Pancreas (tissue), 10 donors: Measurements from ENCODE around the gene TMEM131L. TPM values are rescaled to one million over a fixed set of nuclear protein-coding genes. Genes with fewer than 3 reads are reported as not detected.

Source experiments
- ATAC-seq, 4 donors: fragments of 200-7000 bp; cut with Tn5 transposase; one replicate each; pipeline versions ENCODE4 v1.8.0 to v1.9.1; 2020; ENCODE audit warnings: mild to moderate bottlenecking in 4 of 4, moderate library complexity in 4 of 4
- DNase-seq, 6 donors: peaks; one replicate each; pipeline ENCODE4 v3.0.0-alpha.2; 2020
- FAIRE-seq: peaks from 2 replicates; lab custom pipeline; 2012; peaks lifted over from hg19 to GRCh38; lab: Jason Lieb, UNC
- H3K27ac ChIP-seq, 4 donors: fragments of 200-600 bp; sonication (generic); 1 replicate in 3 of 4; 2 replicates in 1 of 4; pipeline versions ENCODE4 v1.5.0 to v1.8.0; 2020
- H3K27me3 ChIP-seq, 4 donors: fragments of 200-600 bp; one replicate each; pipeline ENCODE4 v1.8.0; 2021
- H3K36me3 ChIP-seq, 3 donors: fragments of 200-600 bp; sonication (generic) in 1 of 3; one replicate each; pipeline versions ENCODE4 v1.5.0 to v1.8.0; 2020 to 2021
- H3K4me1 ChIP-seq, 3 donors: fragments of 200-600 bp; one replicate each; pipeline ENCODE4 v1.8.0; 2021
- H3K4me3 ChIP-seq, 4 donors: fragments of 200-600 bp; sonication (generic) in 2 of 4; one replicate each; pipeline versions ENCODE4 v1.5.0 to v1.8.0; 2020 to 2021
- H3K9me3 ChIP-seq, 4 donors: fragments of 200-600 bp; one replicate each; pipeline ENCODE4 v1.8.0; 2021
- CTCF ChIP-seq, 4 donors: fragments of 200-600 bp; sonication (generic) in 3 of 4; IDR thresholded peaks; one replicate each; pipeline versions ENCODE4 v1.5.0 to v1.8.0; 2021; ENCODE audit warnings: antibody characterized with exemption in 4 of 4
- WGBS, 2 donors: extraction: QIAGEN DNeasy Blood & Tissue Kit; methylation state at CpG; one replicate each; pipeline ENCODE4 v1.1.7; 2013; 5-methylcytosine and 5-hydroxymethylcytosine counted together
- intact Hi-C, 3 donors: fragments of 100-400 bp; cut with DNase I; formaldehyde crosslinking; loops; one replicate each; pipeline versions ENCODE4 v1.11.1 to v1.14.2; 2022
- polyA plus RNA-seq, 2 donors: library from polyadenylated mRNA; stranded (reverse); fragments of 200-250 nt; gene quantifications; one replicate each; pipeline ENCODE4 v1.2.3, GENCODE V29; 2013
- total RNA-seq, 6 donors: library from RNA; stranded (reverse); fragmentation: NEBNext Ultra II Directional in 4 of 6; extraction: Animal tissue kit (Norgen Biotek cat#: 25700) in 4 of 6; gene quantifications; one replicate each; pipeline versions ENCODE4 v1.2.1 to v1.2.4, GENCODE V29; 2021 to 2023
- donor health status: healthy with polysubstance abuse.
- donor health status: DM: no; HTN: no; CAD: no; lungs with moderate emphysema.
- donor health status: DM: no; HTN: no; CAD: no.
- donor health status: control.
- donor health status: control.
- donor health status: Bipolar disorder and iron deficiency.
- donor health status: DM: yes; HTN: yes; CAD: no.
- donor health status: DM: no; HTN: no; CAD: no.
- donor health status: DM: no; HTN: no; CAD: no.
- donor health status: DM: yes; HTN: yes; CAD: no.

TMEM131L gene
- total and polyA plus RNA-seq, 8 donors = 9.4 to 29.5 (median 20.1) TPM

- H3K4me1 ChIP-seq = no peaks in the 10 kb centered on the region
- intact Hi-C loops = loop anchor here in 1 of 3 donors (10.0 kb wide), 1 partner anchor 513 kb away; no protein-coding TSS in a partner anchor
- H3K4me3 ChIP-seq = no peak overlapping the region
- H3K27me3 ChIP-seq = no peaks in the 10 kb centered on the region
- FAIRE-seq = no peak
- no peaks in the 10 kb centered on the region for H3K9me3 ChIP-seq
- ATAC-seq = no peak
- no peak for DNase-seq
- no peak overlapping the region for H3K27ac ChIP-seq
- no peaks in the 10 kb centered on the region for H3K36me3 ChIP-seq
- 50 to 65% methylated on average over 4 of the region's 4 CpGs for WGBS, 2 donors
- no peak for TF ChIP-seq CTCF (IDR thresholded peaks at IDR 0.05)
Measured at GRCh38 chr4:153647975-153648374, 181.8 kb downstream of the TMEM131L start.

- no peak for TF ChIP-seq CTCF (IDR thresholded peaks at IDR 0.05)
Measured at GRCh38 chr4:153649572-153649991, 183.4 kb downstream of the TMEM131L start.

GRCh38 chr4:153651116-153651515 is 185.0 kb downstream of the TMEM131L start:
- FAIRE-seq (no peak), ATAC-seq (no peak), DNase-seq (no peak)
- peaks cover 0 to 3% (median 0%) of the 10 kb centered on the region in 4 donors for H3K9me3 ChIP-seq
- intact Hi-C loops = no loop called here
- peak overlapping the region in 2 of 4 donors; percentile 36 to 63 for H3K27ac ChIP-seq
- H3K4me3 ChIP-seq = no peak overlapping the region
- no peaks in the 10 kb centered on the region for H3K36me3 ChIP-seq
- H3K4me1 ChIP-seq = no peaks in the 10 kb centered on the region
- H3K27me3 ChIP-seq = no peaks in the 10 kb centered on the region
- TF ChIP-seq CTCF (IDR thresholded peaks at IDR 0.05) = no peak
- WGBS, 2 donors = 65 to 67% methylated on average over 3 of the region's 3 CpGs

More at GRCh38 chr4:153649572-153649991, 183.4 kb downstream of the TMEM131L start:
- Histone ChIP-seq H3K27me3 (no peaks in the 10 kb centered on the region), H3K36me3 (no peaks in the 10 kb centered on the region), H3K4me1 (no peaks in the 10 kb centered on the region), H3K9me3 (peaks cover 0 to 3% (median 0%) of the 10 kb centered on the region in 4 donors), H3K4me3 (no peak overlapping the region), H3K27ac (no peak overlapping the region)
- intact Hi-C loops = loop anchor here in 1 of 3 donors (10.0 kb wide), 1 partner anchor 515 kb away; no protein-coding TSS in a partner anchor
- DNase-seq (no peak), ATAC-seq (no peak), FAIRE-seq (no peak)
- 50 to 59% methylated on average over 6 of the region's 6 CpGs for WGBS, 2 donors

- FAIRE-seq = no peak
- peak overlapping the region in 2 of 4 donors; percentile 63 to 64 for H3K27ac ChIP-seq
- WGBS, 2 donors = 60 to 77% methylated on average over 5 of the region's 5 CpGs
- no peaks in the 10 kb centered on the region for H3K27me3 ChIP-seq
- intact Hi-C loops = no loop called here
- no peak overlapping the region for H3K4me3 ChIP-seq
- peak in 3 of 4 donors; percentile 46 to 75 (median 70) for ATAC-seq
- H3K36me3 ChIP-seq = no peaks in the 10 kb centered on the region
- peak in 1 of 6 donors; percentile 57 for DNase-seq
- TF ChIP-seq CTCF (IDR thresholded peaks at IDR 0.05) = no peak
- H3K9me3 ChIP-seq = peaks cover 0 to 3% (median 0%) of the 10 kb centered on the region in 4 donors
- no peaks in the 10 kb centered on the region for H3K4me1 ChIP-seq
Measured at GRCh38 chr4:153651587-153651986, 185.4 kb downstream of the TMEM131L start.

- Histone ChIP-seq H3K27me3 (no peaks in the 10 kb centered on the region), H3K9me3 (peaks cover 0 to 3% (median 0%) of the 10 kb centered on the region in 4 donors), H3K27ac (peak overlapping the region in 2 of 4 donors; percentile 63 to 64), H3K4me3 (no peak overlapping the region), H3K36me3 (no peaks in the 10 kb centered on the region), H3K4me1 (no peaks in the 10 kb centered on the region)
- intact Hi-C loops = no loop called here
- ATAC-seq (peak in 3 of 4 donors; percentile 8 to 51 (median 36)), DNase-seq (no peak), FAIRE-seq (no peak)
- 67 to 77% methylated on average over 11 of the region's 11 CpGs for WGBS, 2 donors
- TF ChIP-seq CTCF (IDR thresholded peaks at IDR 0.05) = no peak
Measured at GRCh38 chr4:153652051-153652784, 186.1 kb downstream of the TMEM131L start.
